Jurkat, Clone E6-1 (cell line): ENCODE results near the gene GPD2.
"Not testable (repeated sequence)": the region's sequence is repeated elsewhere in the genome, so short reads cannot be mapped to it uniquely, and the experiment has no call there.

Experiments
- DNase-seq: peaks from one replicate; pipeline ENCODE4 v3.0.0-alpha.2; 2011; ENCODE audit warnings: low read depth, low spot score
- H3K4me3 ChIP-seq: 2 replicates; pipeline ENCODE4 v1.5.1; 2011; ENCODE audit warnings: mild to moderate bottlenecking, low read length, control low read depth, moderate library complexity

Gene GPD2

GRCh38 chr2:156511803-156512202 lies 75.6 kb downstream of the GPD2 start:
- no peak for DNase-seq
- H3K4me3 ChIP-seq = no peak overlapping the region

- no peak overlapping the region for H3K4me3 ChIP-seq
Observed at GRCh38 chr2:156512451-156512850, 76.3 kb downstream of the GPD2 start.

DNA sequence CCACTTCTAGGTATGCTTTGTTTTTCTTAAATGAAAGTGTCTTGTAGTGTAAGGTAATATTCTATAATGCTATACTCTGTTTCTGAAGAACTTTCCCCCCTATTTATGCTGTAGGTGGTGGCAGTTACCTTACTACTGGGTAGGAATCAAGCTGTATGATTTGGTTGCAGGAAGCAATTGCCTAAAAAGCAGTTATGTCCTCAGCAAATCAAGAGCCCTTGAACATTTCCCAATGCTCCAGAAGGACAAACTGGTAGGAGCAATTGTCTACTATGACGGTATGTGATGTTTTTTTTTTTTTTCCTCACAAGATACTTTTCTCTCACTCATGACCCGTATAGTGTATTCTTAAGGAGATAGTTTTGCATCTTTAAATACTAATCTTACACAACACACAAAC lies 77.0 kb downstream of the GPD2 start:
- no peak overlapping the region for H3K4me3 ChIP-seq
- no peak for DNase-seq

More at GRCh38 chr2:156512451-156512850, 76.3 kb downstream of the GPD2 start:
- DNase-seq = no peak

GRCh38 chr2:156517419-156517818 lies 81.2 kb downstream of the GPD2 start:
- DNase-seq = no peak
- no peak overlapping the region for H3K4me3 ChIP-seq

DNA sequence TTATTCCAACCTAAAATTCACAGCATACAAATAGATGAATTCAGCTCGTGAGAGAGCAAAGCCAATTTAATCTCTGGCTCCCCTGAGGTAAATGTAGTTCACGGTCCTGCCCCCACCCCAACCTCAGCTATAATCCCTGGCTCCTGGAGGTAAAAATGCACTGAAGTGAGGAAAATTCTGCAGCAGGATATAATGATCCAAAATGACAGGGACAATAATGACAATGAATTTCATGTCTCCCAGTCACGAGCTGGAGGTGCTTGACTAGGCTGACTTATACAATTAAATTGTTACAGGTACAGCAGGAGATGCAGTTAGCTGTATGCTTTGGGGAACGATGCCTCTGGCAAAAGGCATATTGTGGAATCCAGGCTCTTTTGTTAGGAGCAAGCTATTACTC lies 82.0 kb downstream of the GPD2 start:
- no peak overlapping the region for H3K4me3 ChIP-seq
- DNase-seq = no peak

DNA sequence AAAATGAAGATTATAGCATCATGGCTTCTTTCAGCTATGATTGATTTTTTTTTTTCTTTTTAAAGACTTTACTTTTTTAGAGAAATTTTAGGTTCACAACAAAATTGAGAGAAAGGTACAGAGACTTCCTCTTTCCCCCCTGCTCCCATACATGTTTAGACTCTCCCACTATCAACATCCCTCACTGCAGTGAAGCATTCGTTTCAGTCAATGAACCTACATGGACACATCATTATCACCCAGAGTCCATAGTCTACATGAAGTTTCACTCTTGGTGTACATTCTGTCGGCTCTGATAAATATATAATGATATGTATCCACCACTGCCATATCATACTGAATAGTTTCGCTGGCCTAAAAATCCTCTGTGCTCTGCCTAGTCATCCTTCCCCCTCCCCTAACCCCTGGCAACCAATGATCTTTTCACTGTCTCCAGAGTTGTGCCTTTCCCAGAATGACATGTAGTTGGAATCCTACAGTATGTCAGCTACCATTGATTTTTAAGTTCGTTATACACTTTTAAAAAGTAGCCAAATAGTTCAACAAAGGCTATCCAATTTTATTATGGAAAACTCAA lies 86.8 kb downstream of the GPD2 start:
- H3K4me3 ChIP-seq = no peak overlapping the region
- no peak for DNase-seq

DNA sequence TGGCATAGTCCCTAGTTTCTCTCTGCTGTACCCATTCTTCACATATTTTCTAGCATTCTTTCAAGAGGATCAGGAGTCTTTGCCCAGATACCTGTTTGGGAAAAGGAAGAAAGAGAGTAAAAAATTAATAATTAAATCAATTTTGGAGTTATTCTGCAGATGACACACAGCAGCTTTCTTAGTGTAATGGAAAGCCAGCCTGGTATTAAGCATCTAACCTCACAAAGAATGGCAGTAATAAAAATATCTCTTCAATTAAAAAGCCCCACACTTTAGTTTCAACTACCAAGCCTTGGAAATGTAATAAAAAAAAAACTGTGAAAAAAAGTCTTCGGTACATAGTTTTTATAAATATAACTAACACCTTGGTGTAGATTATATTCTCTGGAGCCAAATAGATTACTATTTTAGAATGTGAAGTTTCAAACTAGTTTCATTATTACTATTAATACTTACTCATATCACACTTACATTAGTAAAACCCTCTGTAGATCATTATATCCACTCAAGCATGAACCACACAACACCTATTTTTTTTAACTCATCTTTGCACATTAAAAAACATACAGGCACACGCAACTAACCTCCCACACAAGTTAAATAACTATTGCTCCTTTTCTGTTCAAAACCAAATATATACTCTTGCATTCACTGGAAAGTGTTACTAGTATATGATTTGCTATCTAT lies 90.9 kb downstream of the GPD2 start:
- no peak for DNase-seq
- H3K4me3 ChIP-seq = no peak overlapping the region

- DNase-seq, H3K4me3 ChIP-seq: not testable (repeated sequence)
Observed at GRCh38 chr2:156528583-156528982, 92.4 kb downstream of the GPD2 start.

GRCh38 chr2:156532989-156533388 lies 96.8 kb downstream of the GPD2 start:
- H3K4me3 ChIP-seq = no peak overlapping the region
- no peak for DNase-seq

DNA sequence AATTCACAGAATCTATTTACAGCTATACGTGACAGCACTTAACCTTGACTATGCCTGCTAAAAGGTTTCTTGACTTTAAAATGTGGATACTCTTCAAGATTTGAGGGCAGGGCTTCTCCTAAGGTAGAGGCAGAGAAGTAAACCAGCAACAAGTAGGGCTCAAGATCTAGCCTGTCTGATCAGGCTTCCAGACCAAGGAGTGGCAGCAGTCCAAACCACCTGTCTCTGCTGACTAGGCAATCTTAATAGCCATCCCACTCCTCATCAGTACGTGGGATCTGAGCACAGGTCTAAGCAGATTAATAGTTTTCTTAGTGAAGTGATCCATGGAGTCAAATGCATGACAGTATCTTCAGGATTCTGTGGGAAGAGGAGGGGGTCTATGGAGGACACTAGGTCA lies 100.4 kb downstream of the GPD2 start:
- H3K4me3 ChIP-seq = no peak overlapping the region

DNA sequence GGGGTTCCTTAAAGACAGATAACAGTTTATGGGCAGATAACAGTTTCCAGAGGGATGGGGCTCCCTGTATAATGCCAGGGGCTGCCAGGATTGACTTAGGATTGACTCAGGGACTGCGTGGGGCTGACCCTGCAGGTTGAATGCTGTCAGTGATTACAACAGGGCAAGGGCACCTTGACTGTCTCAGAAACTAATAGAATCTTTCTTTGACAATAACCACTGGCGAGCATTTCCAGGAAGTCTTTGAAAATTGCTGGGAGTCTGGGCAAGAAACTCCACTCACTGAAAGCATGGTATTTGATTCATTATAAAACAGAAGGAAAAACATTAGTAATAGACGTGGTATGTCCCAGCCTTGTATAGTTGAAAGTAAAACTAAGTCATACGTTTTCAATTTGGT lies 101.0 kb downstream of the GPD2 start:
- DNase-seq = no peak
- H3K4me3 ChIP-seq = no peak overlapping the region

More for the DNA sequence above, 100.4 kb downstream of the GPD2 start:
- DNase-seq = no peak

- no peak for DNase-seq
- no peak overlapping the region for H3K4me3 ChIP-seq
Observed at GRCh38 chr2:156538083-156538504, 101.9 kb downstream of the GPD2 start.

DNA sequence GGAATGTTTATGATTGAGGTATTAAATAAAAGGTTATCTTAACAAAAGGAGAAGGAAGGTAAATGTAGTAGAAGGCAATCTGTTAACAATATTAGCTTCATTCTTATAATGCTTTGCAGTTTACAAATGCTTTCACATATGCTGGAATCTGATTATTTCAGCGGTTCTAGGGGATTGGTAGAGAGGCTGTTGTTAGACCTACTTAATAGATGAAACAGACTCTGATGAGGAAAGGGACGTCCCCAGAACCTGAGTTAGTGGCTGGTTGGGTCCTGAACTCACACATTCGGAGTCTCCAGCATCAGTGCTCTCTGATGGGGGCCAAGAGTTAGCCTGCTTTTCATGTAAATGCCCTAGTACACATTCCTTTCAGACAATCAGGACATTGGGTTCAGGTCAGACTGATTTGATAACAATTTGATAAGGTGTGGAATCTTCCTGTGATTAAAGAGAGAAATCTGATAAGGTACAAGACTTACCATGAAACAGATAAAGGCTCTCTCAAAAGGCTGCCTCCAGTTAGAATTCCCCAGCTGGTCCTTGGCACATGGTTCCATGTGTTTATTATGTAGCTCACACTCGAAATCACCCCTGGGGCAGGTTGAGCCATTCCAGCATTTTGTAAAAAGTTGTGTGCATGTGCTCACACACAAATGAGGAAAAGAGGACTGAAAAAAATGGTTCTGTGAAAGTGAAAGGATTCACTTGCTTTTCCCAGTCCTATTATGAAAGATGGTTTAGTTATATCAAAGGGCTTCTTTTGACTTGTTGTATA lies 103.1 kb downstream of the GPD2 start:
- no peak for DNase-seq
- no peak overlapping the region for H3K4me3 ChIP-seq

GRCh38 chr2:156540706-156541105 lies 104.5 kb downstream of the GPD2 start:
- H3K4me3 ChIP-seq = no peak overlapping the region
- no peak for DNase-seq

GRCh38 chr2:156541229-156541628 lies 105.0 kb downstream of the GPD2 start:
- DNase-seq = no peak
- H3K4me3 ChIP-seq = no peak overlapping the region

- no peak for DNase-seq
Observed at GRCh38 chr2:156541706-156542105, 105.5 kb downstream of the GPD2 start.

DNA sequence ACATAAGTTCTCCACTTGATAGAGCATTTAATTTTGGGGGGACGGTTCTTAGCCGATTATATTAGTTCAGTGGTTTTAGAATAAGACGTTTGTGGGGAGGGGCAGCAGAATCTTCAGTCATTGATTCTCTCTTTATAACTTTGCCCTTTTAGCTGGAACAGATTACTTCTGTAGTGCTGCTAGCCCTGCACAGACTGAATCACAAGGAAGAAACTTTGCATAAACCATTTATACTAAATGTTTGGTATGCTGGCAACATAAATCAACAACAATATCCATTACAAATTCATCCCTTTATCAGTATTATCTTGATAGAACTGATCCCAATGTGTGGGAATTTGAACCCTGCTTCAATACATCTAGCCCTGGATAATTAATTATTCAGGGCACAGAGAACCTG lies 112.2 kb downstream of the GPD2 start:
- H3K4me3 ChIP-seq = no peak overlapping the region
- DNase-seq = no peak

More at GRCh38 chr2:156541706-156542105, 105.5 kb downstream of the GPD2 start:
- no peak overlapping the region for H3K4me3 ChIP-seq

GRCh38 chr2:156553714-156554442 lies 117.7 kb downstream of the GPD2 start:
- no peak for DNase-seq
- H3K4me3 ChIP-seq = no peak overlapping the region

DNA sequence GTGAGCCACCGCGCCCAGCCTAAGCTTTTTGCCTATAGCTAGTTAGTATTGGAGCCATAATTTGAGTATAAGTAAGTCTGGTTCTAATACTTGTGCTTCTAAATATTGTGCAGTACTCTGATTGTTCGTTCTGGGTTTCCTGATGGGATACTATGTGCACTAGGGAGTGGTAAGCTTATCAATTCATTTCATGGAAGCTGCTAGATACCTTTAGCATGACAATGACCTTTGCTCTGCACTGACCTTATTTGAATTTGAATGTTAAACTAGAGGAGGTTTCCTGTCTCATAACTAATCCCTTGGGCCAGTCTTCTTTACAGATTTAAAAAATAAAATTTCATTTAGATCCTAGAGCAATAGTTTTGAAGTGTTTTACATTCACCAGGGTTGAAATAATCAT lies 125.1 kb downstream of the GPD2 start:
- DNase-seq = no peak
- no peak overlapping the region for H3K4me3 ChIP-seq

GRCh38 chr2:156562124-156562523 lies 125.9 kb downstream of the GPD2 start:
- DNase-seq = no peak
- no peak overlapping the region for H3K4me3 ChIP-seq
